Activated naive CD4-positive, alpha-beta T cell treated with Interleukin-2 at 50 U/mL for 16 hours (primary cell): ENCODE measurements around the gene FARP1.
"Not testable (repeated sequence)": the region's sequence is repeated elsewhere in the genome, so short reads cannot be mapped to it uniquely, and the experiment has no call there.

Source experiments
- DNase-seq: peaks from one replicate; pipeline ENCODE4 v3.0.0-alpha.2; 2020

FARP1 gene

GRCh38 chr13:98409281-98409680 lies 266.4 kb downstream of the FARP1 start:
- no peak for DNase-seq

GRCh38 chr13:98410612-98411011 lies 267.7 kb downstream of the FARP1 start:
- no peak for DNase-seq

DNA sequence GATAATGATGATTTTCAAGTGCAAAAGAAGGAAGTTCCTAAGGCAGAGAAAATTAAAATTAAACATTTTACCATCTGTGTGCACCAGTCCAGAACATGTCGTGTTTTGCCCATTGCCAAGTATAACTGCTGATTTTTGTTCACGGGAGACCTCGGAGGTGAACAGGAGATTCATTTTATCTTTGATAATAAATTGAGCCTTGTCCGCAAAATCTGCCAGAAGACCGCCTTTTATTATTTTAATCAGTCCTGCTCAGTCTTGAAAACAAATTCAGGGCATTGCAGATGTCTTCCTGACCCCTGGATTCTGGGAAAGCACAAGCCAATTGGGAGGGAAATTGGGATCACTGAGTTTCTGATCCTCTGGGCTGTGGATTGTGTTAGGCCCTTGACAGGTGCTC lies 268.1 kb downstream of the FARP1 start:
- no peak for DNase-seq

GRCh38 chr13:98411617-98412265 lies 268.8 kb downstream of the FARP1 start:
- DNase-seq = no peak

DNA sequence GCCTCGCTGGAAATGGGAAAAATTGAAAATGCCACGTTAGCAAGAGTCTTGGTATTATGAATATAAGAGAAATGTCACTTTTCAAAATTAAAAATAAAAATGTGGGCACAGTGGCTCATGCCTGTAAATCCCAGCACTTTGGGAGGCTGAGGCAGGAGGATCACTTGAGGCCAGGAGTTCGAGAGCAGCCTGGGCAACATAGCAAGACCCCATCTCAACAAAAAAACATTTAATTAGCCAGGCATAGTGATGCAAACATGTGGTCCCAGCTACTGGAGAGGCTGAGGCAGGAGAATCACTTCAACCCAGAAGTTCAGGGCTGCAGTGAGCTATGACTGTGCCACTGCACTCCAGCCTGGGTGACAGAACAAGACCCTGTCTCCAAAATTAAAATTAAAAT lies 270.4 kb downstream of the FARP1 start:
- DNase-seq = not testable (repeated sequence)

DNA sequence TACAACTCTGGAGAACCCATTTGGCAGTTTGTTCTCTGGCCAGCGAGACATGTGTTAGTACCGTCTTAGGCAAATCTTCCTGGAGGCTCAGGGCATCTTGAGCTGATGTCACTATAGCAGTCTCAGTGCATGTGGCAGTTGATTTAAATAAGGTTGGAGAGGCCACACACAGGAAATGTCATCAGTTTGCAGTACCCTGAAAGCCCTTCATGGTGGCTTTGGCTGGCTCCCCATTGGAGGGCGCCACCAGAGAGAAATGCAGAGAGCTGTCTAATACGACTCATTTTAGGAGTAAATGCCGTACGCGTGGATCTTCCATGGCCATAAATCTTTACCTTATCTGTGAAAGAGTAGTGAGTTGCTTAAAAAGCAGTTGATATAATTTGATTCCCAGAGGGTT lies 270.9 kb downstream of the FARP1 start:
- no peak for DNase-seq

GRCh38 chr13:98415326-98416070 lies 272.6 kb downstream of the FARP1 start:
- no peak for DNase-seq

- DNase-seq = no peak
Observed at GRCh38 chr13:98416408-98416807, 273.5 kb downstream of the FARP1 start.

DNA sequence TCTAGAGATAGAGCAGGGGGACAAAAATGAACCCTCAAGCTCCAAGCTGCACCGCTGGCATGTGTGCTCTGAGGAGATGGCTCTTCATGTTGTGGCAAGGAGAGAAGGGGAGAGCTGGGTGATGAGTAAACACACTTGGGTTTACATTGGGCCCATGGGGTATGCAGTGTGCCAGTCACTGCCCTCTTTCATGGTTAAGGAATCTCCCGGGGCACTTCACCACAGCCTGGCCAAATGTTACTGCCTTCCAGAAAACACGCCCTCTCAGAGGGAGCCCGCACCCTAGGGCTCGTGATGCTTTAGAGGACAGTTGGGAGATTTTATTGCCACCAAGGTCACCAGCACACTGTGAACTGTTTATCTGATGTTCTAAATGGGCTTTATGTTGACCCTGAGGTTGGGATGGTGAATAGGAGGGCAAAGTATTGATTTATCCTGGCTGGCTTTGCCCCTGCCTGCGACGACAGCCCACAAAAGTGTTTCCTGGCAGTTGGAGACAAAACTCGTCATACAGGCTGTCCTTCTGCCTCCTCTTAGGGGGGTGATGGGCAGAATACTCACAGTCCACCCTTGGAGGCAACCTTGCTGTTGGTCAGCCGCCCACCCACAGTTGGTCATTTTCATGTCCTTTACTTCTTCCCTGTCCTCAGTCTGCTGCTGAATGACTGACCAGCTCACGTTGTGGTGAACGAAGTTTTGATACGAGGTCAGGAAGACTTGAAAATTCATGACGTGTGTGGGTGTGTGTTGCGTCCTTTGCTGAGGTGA lies 277.1 kb downstream of the FARP1 start:
- no peak for DNase-seq

GRCh38 chr13:98420554-98421175 lies 277.8 kb downstream of the FARP1 start:
- DNase-seq = no peak

- DNase-seq = no peak
Observed at GRCh38 chr13:98422046-98422445, 279.2 kb downstream of the FARP1 start.

- no peak for DNase-seq
Observed at GRCh38 chr13:98423417-98423816, 280.5 kb downstream of the FARP1 start.

DNA sequence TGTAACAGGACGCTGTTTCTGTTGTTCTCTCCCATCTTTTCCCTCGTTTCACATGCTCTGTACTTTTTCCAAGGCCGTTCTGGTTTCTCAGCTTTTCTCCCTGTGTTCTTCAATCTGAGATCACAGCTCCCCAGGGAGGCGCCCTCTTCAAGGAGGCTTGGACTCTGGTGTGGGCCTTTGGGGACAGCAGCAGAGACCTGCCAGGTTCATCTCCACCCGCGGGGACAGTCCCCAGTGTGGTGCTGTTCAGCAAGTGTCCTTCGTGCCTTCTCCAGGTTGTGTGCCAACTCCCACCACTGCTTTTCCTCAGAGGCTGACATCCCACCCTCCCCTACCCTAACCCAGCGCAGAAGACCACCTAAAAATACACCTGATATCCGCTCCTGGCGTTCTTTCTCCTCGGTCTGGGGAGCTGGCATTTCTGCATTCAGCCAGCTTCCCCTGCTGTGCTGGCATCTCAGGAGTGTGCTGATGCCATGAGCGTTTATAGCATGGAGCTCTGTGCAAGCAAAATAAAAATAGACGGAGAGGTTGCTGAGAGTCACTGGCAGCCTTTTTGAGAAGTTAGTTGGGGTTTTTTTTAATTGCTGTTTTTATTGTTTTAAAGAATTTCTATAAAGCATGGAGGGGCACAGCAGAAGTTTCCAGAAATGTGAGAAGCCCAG lies 284.6 kb downstream of the FARP1 start:
- DNase-seq = no peak

GRCh38 chr13:98428256-98428966 lies 285.5 kb downstream of the FARP1 start:
- no peak for DNase-seq

DNA sequence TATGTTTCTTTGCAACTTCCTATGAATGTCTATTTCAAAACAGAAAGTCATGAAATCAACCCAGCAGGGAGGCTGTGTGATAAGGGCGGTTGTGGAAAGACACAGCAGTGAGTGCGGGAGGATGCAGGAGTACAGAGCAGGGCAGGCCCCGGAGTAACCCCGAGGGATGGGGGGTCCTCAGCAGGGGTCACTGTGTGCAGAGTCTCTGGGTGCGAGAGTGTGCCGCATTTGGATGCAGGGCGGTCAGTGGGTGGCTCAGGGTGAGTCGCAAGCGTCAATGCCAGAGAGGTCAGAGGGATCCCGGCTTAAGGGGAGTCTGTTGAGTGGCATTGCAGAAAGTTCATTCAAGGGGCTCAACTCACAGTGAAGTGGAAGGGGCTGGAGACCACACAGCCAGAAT lies 286.2 kb downstream of the FARP1 start:
- DNase-seq = no peak

GRCh38 chr13:98429531-98429930 lies 286.6 kb downstream of the FARP1 start:
- no peak for DNase-seq

DNA sequence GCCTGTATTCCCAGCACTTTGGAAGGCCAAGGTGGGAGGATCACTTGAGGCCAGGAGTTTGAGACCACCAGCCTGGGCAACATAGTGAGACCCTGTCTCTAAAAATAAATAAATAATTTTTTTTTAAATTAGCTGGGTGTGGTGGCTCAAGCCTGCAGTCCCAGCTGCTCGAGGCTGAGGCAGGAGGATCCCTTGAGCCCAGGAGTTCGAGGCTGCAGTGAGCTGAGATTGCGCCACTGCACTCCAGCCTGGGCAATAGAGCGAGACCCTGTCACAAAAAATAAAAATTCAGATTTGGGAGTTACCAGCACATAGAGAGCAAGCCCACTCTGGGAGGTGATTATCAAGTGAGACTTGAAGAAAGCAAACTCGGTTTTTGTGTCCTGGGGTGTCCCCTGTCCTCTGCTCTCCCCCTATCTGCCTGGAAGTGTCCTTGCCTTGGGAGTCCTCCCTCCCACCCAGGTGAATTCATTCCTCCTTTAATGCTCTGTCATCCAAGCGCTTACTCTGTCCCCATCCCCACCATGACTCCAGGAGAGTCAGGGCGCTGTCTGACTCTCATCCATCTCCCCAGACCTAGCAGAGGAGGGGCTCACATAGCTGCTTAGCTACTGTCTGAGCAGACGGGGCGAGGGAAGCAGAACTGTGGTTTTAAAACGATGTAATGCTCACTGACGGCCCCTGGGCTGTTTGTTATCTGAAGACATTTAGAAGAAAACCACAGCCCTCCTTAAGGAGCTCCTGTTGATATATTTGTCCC lies 287.3 kb downstream of the FARP1 start:
- no peak for DNase-seq

- no peak for DNase-seq
Observed at GRCh38 chr13:98432638-98433037, 289.7 kb downstream of the FARP1 start.

GRCh38 chr13:98433654-98434053 lies 290.8 kb downstream of the FARP1 start:
- no peak for DNase-seq

GRCh38 chr13:98434060-98434459 lies 291.2 kb downstream of the FARP1 start:
- no peak for DNase-seq

DNA sequence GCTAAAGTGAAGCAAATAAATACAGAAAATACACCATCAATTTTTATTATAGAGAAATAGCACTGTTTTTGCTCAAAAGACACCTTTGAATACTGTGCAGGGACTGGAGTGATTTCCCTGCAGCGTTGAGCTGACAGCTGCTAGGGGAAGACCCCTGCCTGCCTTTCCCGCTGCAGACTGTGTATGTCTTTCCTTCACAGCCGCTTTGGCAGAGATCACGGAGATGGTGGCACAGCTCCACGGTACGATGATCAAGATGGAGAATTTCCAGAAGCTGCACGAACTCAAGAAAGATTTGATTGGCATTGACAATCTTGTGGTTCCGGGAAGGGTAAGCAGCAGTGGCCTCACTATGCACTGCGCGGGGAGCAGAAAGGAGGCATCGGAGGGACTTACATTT lies 292.5 kb downstream of the FARP1 start:
- no peak for DNase-seq
